IgD-negative memory B cell (primary cell): ENCODE results near the gene TPR. TPM values are rescaled to one million over a fixed set of nuclear protein-coding genes. Genes with fewer than 3 reads are reported as not detected.
"Not testable (repeated sequence)": the region's sequence is repeated elsewhere in the genome, so short reads cannot be mapped to it uniquely, and the experiment has no call there.

Source experiments
- H3K27ac Mint-ChIP-seq, 3 donors: one replicate each; pipeline ENCODE4 v1.8.0; 2020 to 2022; ENCODE audit warnings: mild to moderate bottlenecking in 3 of 3, mixed read lengths in 3 of 3, moderate library complexity in 1 of 3
- H3K27me3 Mint-ChIP-seq: one replicate; pipeline ENCODE4 v1.8.0; 2021; ENCODE audit warnings: mixed read lengths
- H3K36me3 Mint-ChIP-seq: one replicate; pipeline ENCODE4 v1.8.0; 2020; ENCODE audit warnings: mild to moderate bottlenecking, mixed read lengths
- H3K4me1 Mint-ChIP-seq, 3 donors: one replicate each; pipeline ENCODE4 v1.8.0; 2020 to 2022; ENCODE audit warnings: mixed read lengths in 3 of 3, mild to moderate bottlenecking in 1 of 3
- H3K4me3 Mint-ChIP-seq, 4 donors: one replicate each; pipeline ENCODE4 v1.8.0; 2020 to 2022; ENCODE audit warnings: mild to moderate bottlenecking in 4 of 4, mixed read lengths in 4 of 4, moderate library complexity in 3 of 4
- H3K9me3 Mint-ChIP-seq, 3 donors: one replicate each; pipeline ENCODE4 v1.8.0; 2020 to 2021; ENCODE audit warnings: mixed read lengths in 3 of 3, mild to moderate bottlenecking in 1 of 3
- polyA plus RNA-seq: library from polyadenylated mRNA; unstranded; fragments of 300-500 nt; fragmentation: Illumina TruSeq; gene quantifications from one replicate; pipeline ENCODE4 v1.2.3, GENCODE V29; 2021

Gene TPR
- polyA plus RNA-seq, 1 donor from 2014 or later: 64.2 TPM

DNA sequence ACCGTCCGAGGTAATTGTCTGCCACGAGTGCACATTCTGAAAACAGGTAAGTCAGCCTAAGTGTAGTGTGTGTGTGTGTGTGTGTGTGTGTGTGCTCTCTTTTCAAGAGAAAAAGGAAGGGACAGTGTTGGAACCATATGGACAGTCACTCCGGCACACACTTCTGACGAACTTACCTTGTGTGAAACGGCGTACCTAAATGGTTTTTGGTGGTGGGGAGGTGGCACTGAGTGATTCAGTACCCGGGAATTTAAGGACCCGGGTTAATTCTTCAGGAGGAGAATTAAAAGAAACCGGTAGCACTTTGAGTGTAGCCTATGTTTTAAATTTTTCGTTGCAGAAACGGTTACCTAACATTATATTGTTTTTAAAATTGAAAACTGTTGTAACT lies 871 bp upstream of the TPR start:
- H3K27me3 Mint-ChIP-seq: peaks cover 1% of the 10 kb centered on the region
- peak overlapping the region; percentile 92 to 99 (median 98) for H3K27ac Mint-ChIP-seq
- H3K4me1 Mint-ChIP-seq: peaks cover 17 to 32% (median 21%) of the 10 kb centered on the region in 3 donors
- peaks cover 4% of the 10 kb centered on the region for H3K36me3 Mint-ChIP-seq
- no peaks in the 10 kb centered on the region for H3K9me3 Mint-ChIP-seq
- H3K4me3 Mint-ChIP-seq: peak overlapping the region; percentile 94 to 99 (median 96)

DNA sequence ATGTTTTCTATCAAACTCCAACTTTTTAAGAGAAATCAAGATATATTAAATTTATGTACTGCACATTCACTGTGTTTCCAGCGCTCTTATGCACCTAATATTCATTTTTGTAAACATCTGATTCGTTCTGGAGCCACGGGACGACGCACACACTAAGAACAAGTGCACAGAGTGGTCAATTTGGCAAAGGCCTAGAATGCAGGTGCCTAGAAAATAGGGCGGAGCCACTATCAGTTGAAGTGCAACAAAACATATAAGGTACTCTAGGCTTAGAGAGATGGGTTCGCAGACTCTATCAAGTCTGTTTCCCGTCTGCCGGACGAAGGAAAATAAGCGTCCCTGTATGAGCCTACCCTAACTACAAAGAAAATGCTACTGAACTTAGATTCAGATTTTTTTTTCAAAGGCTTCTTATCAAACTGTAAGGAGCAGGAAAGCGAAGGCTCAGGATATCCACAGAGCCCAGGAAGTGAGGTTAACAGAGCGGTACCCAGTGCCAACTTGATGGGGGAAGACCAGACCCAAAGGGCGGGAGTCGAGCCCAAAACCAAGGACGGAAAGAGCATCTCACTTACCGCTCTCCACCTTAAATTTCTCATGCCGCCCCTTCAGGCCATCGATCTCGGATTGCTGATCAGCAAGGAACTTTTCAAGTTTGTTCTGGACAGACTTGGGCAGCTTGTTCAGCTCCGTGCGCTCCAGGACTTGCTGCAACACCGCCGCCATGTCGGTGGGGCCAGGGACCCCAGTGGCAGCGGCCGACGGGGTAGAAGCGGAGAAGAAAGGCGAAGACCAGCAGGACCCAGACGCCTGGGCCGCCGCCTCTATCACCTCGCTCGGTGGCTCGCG lies 526 bp downstream of the TPR start:
- Mint-ChIP-seq H3K36me3 (peaks cover 2% of the 10 kb centered on the region), H3K4me3 (peak overlapping the region; percentile 94 to 99 (median 96)), H3K4me1 (peaks cover 17 to 33% (median 21%) of the 10 kb centered on the region in 3 donors), H3K27ac (peak overlapping the region; percentile 92 to 99 (median 98)), H3K27me3 (peaks cover 1% of the 10 kb centered on the region), H3K9me3 (no peaks in the 10 kb centered on the region)

DNA sequence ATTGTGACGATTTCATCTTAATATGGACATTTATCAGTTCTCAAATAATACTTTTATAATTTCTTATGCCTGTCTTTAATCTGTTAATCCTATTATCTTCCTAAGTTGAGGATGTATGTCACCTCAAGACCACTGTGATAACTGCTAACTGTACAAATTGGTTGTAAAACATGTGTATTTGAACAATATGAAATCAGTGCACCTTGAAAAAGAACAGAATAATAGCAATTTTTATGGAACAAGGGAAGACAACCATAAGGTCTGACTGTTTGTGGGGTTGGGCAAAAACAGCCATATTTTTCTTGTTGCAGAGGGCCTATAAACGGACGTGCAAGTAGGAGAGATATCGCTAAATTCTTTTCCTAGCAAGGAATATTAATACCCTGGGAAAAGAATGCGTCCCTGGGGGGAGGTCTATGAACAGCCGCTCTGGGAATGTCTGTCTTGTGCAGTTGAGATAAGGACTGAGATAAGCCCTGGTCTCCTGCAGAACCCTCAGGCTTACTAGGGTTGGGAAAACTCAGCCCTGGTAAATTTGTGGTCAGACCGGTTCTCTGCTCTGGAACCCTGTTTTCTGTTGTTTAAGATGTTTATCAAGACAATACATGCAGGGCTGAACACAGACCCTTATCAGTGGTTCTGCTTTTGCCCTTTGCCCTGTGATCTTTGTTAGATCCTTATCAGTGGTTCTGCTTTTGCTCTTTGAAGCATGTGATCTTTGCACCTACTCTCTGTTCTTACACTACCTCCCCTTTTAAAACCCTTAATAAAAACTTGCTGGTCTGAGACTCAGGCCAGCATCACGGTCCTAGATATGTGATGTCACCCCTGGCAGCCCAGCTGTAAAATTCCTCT lies 27.0 kb downstream of the TPR start:
- H3K4me1 Mint-ChIP-seq, H3K27me3 Mint-ChIP-seq, H3K9me3 Mint-ChIP-seq, H3K36me3 Mint-ChIP-seq, H3K4me3 Mint-ChIP-seq: not testable (repeated sequence)
- H3K27ac Mint-ChIP-seq: peak overlapping the region in 1 of 3 donors; percentile 83

DNA sequence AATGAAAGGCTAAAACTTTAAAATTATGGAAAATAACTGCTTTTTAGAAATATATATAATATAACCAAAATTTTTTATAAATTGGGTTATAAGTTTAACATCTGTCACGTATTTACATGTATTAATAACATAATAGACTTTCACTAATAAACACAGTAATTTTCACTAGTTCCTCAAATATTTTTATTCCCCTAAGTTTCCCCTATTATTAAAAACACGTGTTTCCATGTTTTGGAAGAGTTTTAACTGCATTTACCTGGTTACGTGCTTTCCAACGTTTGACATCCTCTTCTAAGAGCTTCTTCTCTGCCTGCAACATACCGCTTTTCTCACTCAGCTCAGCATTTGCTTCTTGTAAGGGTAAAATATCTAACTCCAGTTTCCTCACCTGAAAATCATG lies 34.3 kb downstream of the TPR start:
- H3K9me3 Mint-ChIP-seq: no peaks in the 10 kb centered on the region
- H3K36me3 Mint-ChIP-seq: no peaks in the 10 kb centered on the region
- peak overlapping the region in 1 of 3 donors; percentile 46 for H3K27ac Mint-ChIP-seq
- no peaks in the 10 kb centered on the region for H3K27me3 Mint-ChIP-seq
- no peak overlapping the region for H3K4me3 Mint-ChIP-seq
- H3K4me1 Mint-ChIP-seq: peaks cover 0 to 2% (median 0%) of the 10 kb centered on the region in 3 donors

DNA sequence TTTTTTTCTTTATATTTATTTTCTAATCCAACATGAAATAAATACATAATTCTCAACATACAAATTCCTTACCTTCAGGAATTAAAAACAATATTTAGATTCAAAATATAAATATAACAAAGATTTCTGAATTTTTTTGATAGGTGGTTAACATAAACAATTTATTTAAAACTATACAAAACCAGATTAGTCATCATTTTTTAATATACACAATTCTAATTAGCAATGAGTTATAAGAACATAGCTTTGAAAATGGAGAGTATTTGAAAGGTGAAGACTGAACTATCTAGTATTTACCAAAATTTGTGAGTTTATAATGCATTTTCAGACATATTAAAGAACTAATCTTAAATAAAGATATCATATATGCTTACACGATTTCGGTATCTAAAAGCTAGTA lies 37.5 kb downstream of the TPR start:
- Mint-ChIP-seq H3K4me1 (peaks cover 0 to 2% (median 1%) of the 10 kb centered on the region in 3 donors), H3K27ac (no peak overlapping the region), H3K9me3 (no peaks in the 10 kb centered on the region), H3K27me3 (no peaks in the 10 kb centered on the region), H3K36me3 (no peaks in the 10 kb centered on the region), H3K4me3 (no peak overlapping the region)

DNA sequence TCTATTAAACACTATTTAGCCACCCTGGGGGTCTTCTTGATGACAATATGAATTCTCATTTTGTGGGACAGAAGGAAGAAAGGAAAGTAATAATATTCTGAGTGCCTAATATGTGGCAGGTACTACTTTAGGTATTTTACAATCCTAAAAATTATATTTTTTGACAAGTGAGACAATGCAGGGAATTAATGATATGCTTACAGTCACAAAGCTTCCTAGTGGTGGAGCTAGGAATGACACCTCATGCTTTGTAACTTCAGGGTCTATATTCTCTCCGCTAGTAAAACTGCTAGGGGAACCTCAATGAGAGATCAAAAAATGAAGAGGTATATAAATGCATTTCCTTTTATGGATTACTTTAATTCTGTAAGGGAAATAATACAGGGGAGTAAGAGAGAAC lies 44.3 kb downstream of the TPR start:
- Mint-ChIP-seq H3K4me1 (peaks cover 0 to 1% (median 0%) of the 10 kb centered on the region in 3 donors), H3K4me3 (no peak overlapping the region), H3K36me3 (peaks cover 2% of the 10 kb centered on the region), H3K27ac (no peak overlapping the region), H3K9me3 (no peaks in the 10 kb centered on the region), H3K27me3 (no peaks in the 10 kb centered on the region)

DNA sequence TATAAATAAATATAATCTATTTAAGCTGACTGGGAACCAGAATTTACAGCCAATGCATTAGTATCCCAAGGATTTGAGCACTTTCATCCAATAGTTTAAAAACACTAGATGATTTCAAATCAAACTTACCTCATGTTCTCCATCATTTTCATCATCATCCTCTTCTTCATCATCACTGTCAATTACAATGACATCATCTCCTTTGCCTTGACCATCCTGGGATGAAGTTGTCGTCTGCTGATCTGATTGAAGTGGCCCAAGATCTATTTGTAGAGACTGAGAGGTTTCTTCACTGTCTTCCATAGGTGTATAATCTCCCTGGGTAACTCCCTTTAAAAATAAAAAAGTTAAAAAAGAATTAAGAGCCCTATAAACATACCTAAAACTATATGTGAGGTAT lies 47.7 kb downstream of the TPR start:
- no peak overlapping the region for H3K27ac Mint-ChIP-seq
- peaks cover 6% of the 10 kb centered on the region for H3K36me3 Mint-ChIP-seq
- H3K27me3 Mint-ChIP-seq: no peaks in the 10 kb centered on the region
- no peaks in the 10 kb centered on the region for H3K4me1 Mint-ChIP-seq
- H3K9me3 Mint-ChIP-seq: no peaks in the 10 kb centered on the region
- no peak overlapping the region for H3K4me3 Mint-ChIP-seq

DNA sequence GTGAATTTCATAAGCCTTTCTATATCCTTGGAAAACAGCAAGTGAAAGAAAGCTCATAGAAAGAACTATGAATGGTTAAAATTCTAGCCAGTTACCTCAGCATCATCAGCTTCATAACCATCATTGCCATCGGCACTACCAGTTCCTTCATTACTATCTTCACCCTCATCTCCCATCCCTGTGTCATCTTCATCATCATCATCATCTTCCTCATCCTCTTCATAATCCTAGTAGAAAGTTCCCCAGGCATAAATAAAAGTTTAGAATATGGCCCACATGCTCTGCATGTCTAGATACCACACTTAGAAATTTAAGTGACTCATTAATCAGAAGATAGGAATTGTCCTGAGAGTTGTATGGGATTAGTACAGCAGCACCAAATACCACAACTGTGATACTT lies 49.0 kb downstream of the TPR start:
- no peaks in the 10 kb centered on the region for H3K27me3 Mint-ChIP-seq
- no peaks in the 10 kb centered on the region for H3K9me3 Mint-ChIP-seq
- H3K27ac Mint-ChIP-seq: no peak overlapping the region
- H3K4me3 Mint-ChIP-seq: no peak overlapping the region
- H3K36me3 Mint-ChIP-seq: peaks cover 11% of the 10 kb centered on the region
- H3K4me1 Mint-ChIP-seq: no peaks in the 10 kb centered on the region

DNA sequence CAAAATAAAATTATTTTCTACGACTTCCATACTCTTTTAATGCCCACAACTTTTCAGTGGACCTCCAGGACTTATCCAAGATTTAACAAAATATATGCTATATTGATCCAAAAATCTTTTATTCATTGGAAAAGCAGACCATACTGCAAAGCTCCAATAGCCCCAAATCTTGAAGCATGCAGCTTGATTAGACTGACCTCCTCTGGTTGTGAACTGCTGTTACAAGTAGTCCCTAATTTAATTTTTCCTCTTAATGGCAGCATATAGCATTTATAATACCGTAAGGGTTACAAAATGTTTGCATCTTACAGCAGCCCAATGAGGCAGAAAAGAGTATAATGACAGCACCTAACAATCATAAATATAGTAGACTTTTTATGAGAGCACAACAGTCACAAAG lies 49.8 kb downstream of the TPR start:
- Mint-ChIP-seq H3K4me1 (no peaks in the 10 kb centered on the region), H3K9me3 (no peaks in the 10 kb centered on the region), H3K27me3 (no peaks in the 10 kb centered on the region), H3K4me3 (no peak overlapping the region), H3K27ac (peak overlapping the region in 1 of 3 donors; percentile 23), H3K36me3 (peaks cover 12% of the 10 kb centered on the region)

DNA sequence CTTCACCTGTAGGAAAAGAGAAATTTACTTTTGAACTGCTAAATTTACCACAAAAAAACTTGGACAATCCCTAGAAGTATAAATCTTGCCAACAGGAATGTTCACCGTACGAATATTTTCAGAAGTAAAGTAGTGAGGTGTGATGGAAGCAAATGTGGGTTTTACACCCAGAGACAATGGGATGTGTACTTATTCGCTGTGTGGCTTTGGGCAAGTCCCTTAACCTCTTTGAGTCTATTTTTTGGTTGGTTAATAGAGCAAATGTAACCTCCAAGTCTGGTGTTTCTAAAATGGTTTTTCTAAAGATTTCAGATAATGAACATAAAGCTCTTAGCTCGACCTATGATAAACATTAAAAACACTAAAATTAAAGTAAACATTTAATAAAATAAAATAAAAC lies 51.2 kb downstream of the TPR start:
- H3K9me3 Mint-ChIP-seq: no peaks in the 10 kb centered on the region
- H3K36me3 Mint-ChIP-seq: peaks cover 12% of the 10 kb centered on the region
- no peaks in the 10 kb centered on the region for H3K27me3 Mint-ChIP-seq
- H3K4me1 Mint-ChIP-seq: no peaks in the 10 kb centered on the region
- no peak overlapping the region for H3K27ac Mint-ChIP-seq
- no peak overlapping the region for H3K4me3 Mint-ChIP-seq

DNA sequence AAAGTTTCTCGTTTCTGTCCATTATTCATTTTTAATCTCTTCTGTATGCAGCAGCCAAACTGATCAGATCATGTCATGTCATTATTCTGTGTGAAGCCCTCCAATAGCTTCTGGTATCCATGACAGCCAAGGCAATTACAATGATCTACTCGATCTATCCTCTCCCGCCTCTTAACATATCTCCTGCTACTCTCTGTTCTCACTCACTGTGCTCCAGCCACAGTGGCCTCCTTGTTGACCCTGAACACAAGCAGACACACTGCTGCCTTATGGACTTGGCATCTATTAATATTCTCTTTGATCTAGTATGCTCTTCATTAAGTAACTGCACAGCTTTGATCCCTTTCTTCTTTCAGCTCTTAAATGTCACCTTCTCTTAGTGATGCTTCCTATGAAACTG lies 59.5 kb downstream of the TPR start:
- Mint-ChIP-seq H3K4me3 (no peak overlapping the region), H3K27me3 (no peaks in the 10 kb centered on the region), H3K36me3 (peaks cover 9% of the 10 kb centered on the region), H3K27ac (no peak overlapping the region), H3K4me1 (no peaks in the 10 kb centered on the region), H3K9me3 (no peaks in the 10 kb centered on the region)

DNA sequence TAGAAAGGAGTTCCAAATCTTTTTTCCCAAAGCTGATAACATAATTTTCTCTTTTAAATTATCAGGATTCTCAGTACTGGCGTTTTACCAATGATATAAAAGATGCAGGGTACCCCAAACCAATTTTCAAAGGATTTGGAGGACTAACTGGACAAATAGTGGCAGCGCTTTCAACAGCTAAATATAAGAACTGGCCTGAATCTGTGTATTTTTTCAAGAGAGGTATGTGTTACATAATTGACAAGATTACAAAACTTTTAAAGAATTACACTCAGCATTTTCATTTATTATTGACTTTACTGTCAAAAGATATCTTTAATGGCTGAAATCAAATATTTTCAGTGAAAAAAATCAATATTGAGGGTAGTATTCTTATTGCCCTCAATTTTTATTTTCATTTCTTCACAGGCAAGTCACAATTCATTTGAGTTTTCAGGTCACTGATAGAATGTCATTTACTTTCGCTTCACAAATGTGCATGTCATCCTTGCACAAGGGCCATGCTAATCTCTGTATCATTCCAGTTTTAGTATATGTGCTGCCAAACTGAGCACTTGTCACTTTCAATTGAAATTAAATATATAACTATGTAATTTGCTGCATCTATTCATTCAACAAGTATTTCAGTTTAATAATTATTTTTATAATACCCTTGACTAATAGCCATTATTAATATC lies 63.5 kb downstream of the TPR start:
- Mint-ChIP-seq H3K36me3 (peaks cover 6% of the 10 kb centered on the region), H3K27me3 (no peaks in the 10 kb centered on the region), H3K27ac (no peak overlapping the region), H3K9me3 (no peaks in the 10 kb centered on the region), H3K4me3 (no peak overlapping the region), H3K4me1 (peaks cover 0 to under 1% (median 0%) of the 10 kb centered on the region in 3 donors)

DNA sequence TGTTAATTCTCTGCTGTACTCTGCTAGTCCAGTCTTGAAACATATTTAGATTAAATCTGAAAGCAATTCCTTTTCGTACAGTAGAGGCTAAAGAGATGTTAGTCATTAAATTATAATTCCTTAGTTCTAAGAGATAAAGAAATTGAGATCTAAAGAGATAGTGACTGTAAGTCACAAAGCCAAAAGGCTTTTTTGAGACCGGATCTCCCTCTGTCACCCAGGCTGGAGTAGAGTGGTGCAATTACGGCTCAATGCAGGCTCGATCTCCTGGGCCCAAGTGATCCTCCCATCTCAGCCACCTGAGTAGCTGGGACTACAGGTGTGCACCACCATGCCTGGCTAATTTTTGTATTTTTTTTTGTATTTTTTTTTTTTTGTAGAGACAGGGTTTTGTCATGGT lies 64.7 kb downstream of the TPR start:
- Mint-ChIP-seq H3K4me3 (no peak overlapping the region), H3K27ac (no peak overlapping the region), H3K27me3 (no peaks in the 10 kb centered on the region), H3K36me3 (peaks cover 3% of the 10 kb centered on the region), H3K9me3 (no peaks in the 10 kb centered on the region), H3K4me1 (peaks cover 0 to 9% (median 0%) of the 10 kb centered on the region in 3 donors)

DNA sequence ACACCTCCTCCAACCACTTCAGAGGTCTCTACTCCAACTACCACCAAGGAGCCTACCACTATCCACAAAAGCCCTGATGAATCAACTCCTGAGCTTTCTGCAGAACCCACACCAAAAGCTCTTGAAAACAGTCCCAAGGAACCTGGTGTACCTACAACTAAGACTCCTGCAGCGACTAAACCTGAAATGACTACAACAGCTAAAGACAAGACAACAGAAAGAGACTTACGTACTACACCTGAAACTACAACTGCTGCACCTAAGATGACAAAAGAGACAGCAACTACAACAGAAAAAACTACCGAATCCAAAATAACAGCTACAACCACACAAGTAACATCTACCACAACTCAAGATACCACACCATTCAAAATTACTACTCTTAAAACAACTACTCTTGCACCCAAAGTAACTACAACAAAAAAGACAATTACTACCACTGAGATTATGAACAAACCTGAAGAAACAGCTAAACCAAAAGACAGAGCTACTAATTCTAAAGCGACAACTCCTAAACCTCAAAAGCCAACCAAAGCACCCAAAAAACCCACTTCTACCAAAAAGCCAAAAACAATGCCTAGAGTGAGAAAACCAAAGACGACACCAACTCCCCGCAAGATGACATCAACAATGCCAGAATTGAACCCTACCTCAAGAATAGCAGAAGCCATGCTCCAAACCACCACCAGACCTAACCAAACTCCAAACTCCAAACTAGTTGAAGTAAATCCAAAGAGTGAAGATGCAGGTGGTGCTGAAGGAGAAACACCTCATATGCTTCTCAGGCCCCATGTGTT lies 66.6 kb downstream of the TPR start:
- Mint-ChIP-seq H3K4me1 (peaks cover 0 to 11% (median 0%) of the 10 kb centered on the region in 3 donors), H3K27me3 (no peaks in the 10 kb centered on the region), H3K36me3 (peaks cover 2% of the 10 kb centered on the region)

More for the DNA sequence above, 66.6 kb downstream of the TPR start:
- no peak overlapping the region for H3K4me3 Mint-ChIP-seq
- H3K27ac Mint-ChIP-seq: no peak overlapping the region
- H3K9me3 Mint-ChIP-seq: no peaks in the 10 kb centered on the region
